Stimulated activated CD4-positive, alpha-beta T cell treated with anti-CD3 and anti-CD28 coated beads, Interleukin-4, amount 100 ng/mL, for 1 hour (primary cell): ENCODE measurements around the gene OR52A5.

Source experiments
- DNase-seq: peaks from one replicate; pipeline ENCODE4 v3.0.0-alpha.2; 2020

The OR52A5 gene

GRCh38 chr11:5107285-5107684 is 30.9 kb downstream of the OR52A5 start:
- no peak for DNase-seq

GRCh38 chr11:5103066-5103465 is 35.1 kb downstream of the OR52A5 start:
- DNase-seq, result no peak

- DNase-seq, result no peak
These were observed 35.9 kb downstream of the OR52A5 start for GRCh38 chr11:5102246-5102645.

- no peak for DNase-seq
These were observed 42.1 kb downstream of the OR52A5 start for GRCh38 chr11:5096011-5096410.

- DNase-seq, result no peak
These were observed 45.2 kb downstream of the OR52A5 start for GRCh38 chr11:5092821-5093585.

GRCh38 chr11:5090668-5091067 is 47.5 kb downstream of the OR52A5 start:
- DNase-seq, result no peak

GRCh38 chr11:5088556-5088955 is 49.6 kb downstream of the OR52A5 start:
- DNase-seq, result no peak

- no peak for DNase-seq
These were observed 54.6 kb downstream of the OR52A5 start for GRCh38 chr11:5083602-5084001.

GRCh38 chr11:5081405-5081804 is 56.8 kb downstream of the OR52A5 start:
- no peak for DNase-seq
